ENCODE results near the gene ADAR.

The ADAR gene

GRCh38 chr1:154567386-154568156 is 40.4 kb downstream of the ADAR start, which contains the start of gene CHRNB2:
Gene CHRNB2 (plus strand): TSS chr1:154567778. CDS start chr1:154568045, 267 bp downstream.
- peaks cover 15% of the 10 kb centered on the region for H3K27me3 ChIP-seq (ENCODE audit: low read depth, low read length)
- peak within 1 kb of the TSS in 1 of 2 donors; percentile 44 for H3K4me3 ChIP-seq (ENCODE audit: low read depth in 1 of 2, low read length in 2 of 2)
- no peaks in the 10 kb centered on the region for H3K36me3 ChIP-seq (ENCODE audit: control insufficient read depth in 1 of 2, insufficient read depth in 2 of 2, low read length in 2 of 2)
- no peaks in the 10 kb centered on the region for H3K9me3 ChIP-seq (ENCODE audit: control insufficient read depth in 1 of 2, low read length in 2 of 2)
- H3K27ac ChIP-seq (ENCODE audit: low read length): no peak within 1 kb of the TSS
- peaks cover 0 to 10% of the 10 kb centered on the region in 2 donors for H3K4me1 ChIP-seq (ENCODE audit: control insufficient read depth in 1 of 2, insufficient read depth in 2 of 2, low read length in 2 of 2)

- Histone ChIP-seq H3K4me1 (ENCODE audit: control insufficient read depth in 1 of 2, insufficient read depth in 2 of 2, low read length in 2 of 2) (peaks cover 0 to 10% of the 10 kb centered on the region in 2 donors), H3K9me3 (ENCODE audit: control insufficient read depth in 1 of 2, low read length in 2 of 2) (no peaks in the 10 kb centered on the region), H3K27ac (ENCODE audit: low read length) (no peak overlapping the region), H3K4me3 (ENCODE audit: low read depth in 1 of 2, low read length in 2 of 2) (no peak overlapping the region), H3K36me3 (ENCODE audit: control insufficient read depth in 1 of 2, insufficient read depth in 2 of 2, low read length in 2 of 2) (no peaks in the 10 kb centered on the region), H3K27me3 (ENCODE audit: low read depth, low read length) (peaks cover 15% of the 10 kb centered on the region)
Observed at GRCh38 chr1:154565876-154566275, 42.1 kb downstream of the ADAR start.

GRCh38 chr1:154559466-154560044 is 48.4 kb downstream of the ADAR start:
- Histone ChIP-seq H3K9me3 (ENCODE audit: control insufficient read depth in 1 of 2, low read length in 2 of 2) (no peaks in the 10 kb centered on the region), H3K27me3 (ENCODE audit: low read depth, low read length) (no peaks in the 10 kb centered on the region), H3K27ac (ENCODE audit: low read length) (peak overlapping the region; percentile 93), H3K36me3 (ENCODE audit: control insufficient read depth in 1 of 2, insufficient read depth in 2 of 2, low read length in 2 of 2) (peaks cover 9 to 13% of the 10 kb centered on the region in 2 donors), H3K4me3 (ENCODE audit: low read depth in 1 of 2, low read length in 2 of 2) (peak overlapping the region; percentile 67 to 69), H3K4me1 (ENCODE audit: control insufficient read depth in 1 of 2, insufficient read depth in 2 of 2, low read length in 2 of 2) (peaks cover 12 to 21% of the 10 kb centered on the region in 2 donors)

- Histone ChIP-seq H3K27ac (ENCODE audit: low read length) (peak overlapping the region; percentile 93), H3K9me3 (ENCODE audit: control insufficient read depth in 1 of 2, low read length in 2 of 2) (no peaks in the 10 kb centered on the region), H3K4me1 (ENCODE audit: control insufficient read depth in 1 of 2, insufficient read depth in 2 of 2, low read length in 2 of 2) (peaks cover 12 to 28% of the 10 kb centered on the region in 2 donors), H3K36me3 (ENCODE audit: control insufficient read depth in 1 of 2, insufficient read depth in 2 of 2, low read length in 2 of 2) (peaks cover 16 to 18% of the 10 kb centered on the region in 2 donors), H3K27me3 (ENCODE audit: low read depth, low read length) (no peaks in the 10 kb centered on the region), H3K4me3 (ENCODE audit: low read depth in 1 of 2, low read length in 2 of 2) (peak overlapping the region; percentile 67 to 69)
Observed at GRCh38 chr1:154558720-154559465, 49.1 kb downstream of the ADAR start.

- H3K27ac ChIP-seq (ENCODE audit: low read length): peak within 1 kb of the TSS; percentile 93
- peaks cover 12 to 36% of the 10 kb centered on the region in 2 donors for H3K4me1 ChIP-seq (ENCODE audit: control insufficient read depth in 1 of 2, insufficient read depth in 2 of 2, low read length in 2 of 2)
- H3K4me3 ChIP-seq (ENCODE audit: low read depth in 1 of 2, low read length in 2 of 2): peak within 1 kb of the TSS; percentile 77 to 94
- H3K36me3 ChIP-seq (ENCODE audit: control insufficient read depth in 1 of 2, insufficient read depth in 2 of 2, low read length in 2 of 2): peaks cover 24 to 26% of the 10 kb centered on the region in 2 donors
- no peaks in the 10 kb centered on the region for H3K9me3 ChIP-seq (ENCODE audit: control insufficient read depth in 1 of 2, low read length in 2 of 2)
- no peaks in the 10 kb centered on the region for H3K27me3 ChIP-seq (ENCODE audit: low read depth, low read length)
Observed at GRCh38 chr1:154557939-154558719, 49.9 kb downstream of the ADAR start, which contains the start of gene UBE2Q1. Gene UBE2Q1 (minus strand): TSS chr1:154558662. CDS start chr1:154558553, 109 bp downstream.

- Histone ChIP-seq H3K9me3 (ENCODE audit: control insufficient read depth in 1 of 2, low read length in 2 of 2) (no peaks in the 10 kb centered on the region), H3K27me3 (ENCODE audit: low read depth, low read length) (no peaks in the 10 kb centered on the region), H3K36me3 (ENCODE audit: control insufficient read depth in 1 of 2, insufficient read depth in 2 of 2, low read length in 2 of 2) (peaks cover 31 to 33% of the 10 kb centered on the region in 2 donors), H3K4me3 (ENCODE audit: low read depth in 1 of 2, low read length in 2 of 2) (peak overlapping the region; percentile 77 to 94), H3K4me1 (ENCODE audit: control insufficient read depth in 1 of 2, insufficient read depth in 2 of 2, low read length in 2 of 2) (peaks cover 12 to 40% of the 10 kb centered on the region in 2 donors), H3K27ac (ENCODE audit: low read length) (peak overlapping the region; percentile 70)
Observed at GRCh38 chr1:154557248-154557938, 50.6 kb downstream of the ADAR start.

GRCh38 chr1:154556422-154556821 is 51.6 kb downstream of the ADAR start:
- Histone ChIP-seq H3K4me3 (ENCODE audit: low read depth in 1 of 2, low read length in 2 of 2) (peak overlapping the region; percentile 77 to 94), H3K27ac (ENCODE audit: low read length) (peak overlapping the region; percentile 11), H3K9me3 (ENCODE audit: control insufficient read depth in 1 of 2, low read length in 2 of 2) (no peaks in the 10 kb centered on the region), H3K36me3 (ENCODE audit: control insufficient read depth in 1 of 2, insufficient read depth in 2 of 2, low read length in 2 of 2) (peaks cover 40 to 43% of the 10 kb centered on the region in 2 donors), H3K27me3 (ENCODE audit: low read depth, low read length) (no peaks in the 10 kb centered on the region), H3K4me1 (ENCODE audit: control insufficient read depth in 1 of 2, insufficient read depth in 2 of 2, low read length in 2 of 2) (peaks cover 12 to 40% of the 10 kb centered on the region in 2 donors)

- H3K27ac ChIP-seq (ENCODE audit: low read length): peak overlapping the region; percentile 35
- no peak overlapping the region for H3K4me3 ChIP-seq (ENCODE audit: low read depth in 1 of 2, low read length in 2 of 2)
- H3K27me3 ChIP-seq (ENCODE audit: low read depth, low read length): no peaks in the 10 kb centered on the region
- peaks cover 17 to 40% of the 10 kb centered on the region in 2 donors for H3K4me1 ChIP-seq (ENCODE audit: control insufficient read depth in 1 of 2, insufficient read depth in 2 of 2, low read length in 2 of 2)
- peaks cover 65 to 68% of the 10 kb centered on the region in 2 donors for H3K36me3 ChIP-seq (ENCODE audit: control insufficient read depth in 1 of 2, insufficient read depth in 2 of 2, low read length in 2 of 2)
- no peaks in the 10 kb centered on the region for H3K9me3 ChIP-seq (ENCODE audit: control insufficient read depth in 1 of 2, low read length in 2 of 2)
Observed at GRCh38 chr1:154553056-154554030, 54.6 kb downstream of the ADAR start.

GRCh38 chr1:154552036-154552435 is 56.0 kb downstream of the ADAR start:
- H3K4me3 ChIP-seq (ENCODE audit: low read depth in 1 of 2, low read length in 2 of 2): no peak overlapping the region
- H3K9me3 ChIP-seq (ENCODE audit: control insufficient read depth in 1 of 2, low read length in 2 of 2): no peaks in the 10 kb centered on the region
- peaks cover 10 to 34% of the 10 kb centered on the region in 2 donors for H3K4me1 ChIP-seq (ENCODE audit: control insufficient read depth in 1 of 2, insufficient read depth in 2 of 2, low read length in 2 of 2)
- H3K27ac ChIP-seq (ENCODE audit: low read length): no peak overlapping the region
- no peaks in the 10 kb centered on the region for H3K27me3 ChIP-seq (ENCODE audit: low read depth, low read length)
- H3K36me3 ChIP-seq (ENCODE audit: control insufficient read depth in 1 of 2, insufficient read depth in 2 of 2, low read length in 2 of 2): peaks cover 65 to 68% of the 10 kb centered on the region in 2 donors

All from muscle layer of duodenum (tissue), 2 donors.